Measurements from ENCODE around the gene NUDT5.

NUDT5 gene

DNA sequence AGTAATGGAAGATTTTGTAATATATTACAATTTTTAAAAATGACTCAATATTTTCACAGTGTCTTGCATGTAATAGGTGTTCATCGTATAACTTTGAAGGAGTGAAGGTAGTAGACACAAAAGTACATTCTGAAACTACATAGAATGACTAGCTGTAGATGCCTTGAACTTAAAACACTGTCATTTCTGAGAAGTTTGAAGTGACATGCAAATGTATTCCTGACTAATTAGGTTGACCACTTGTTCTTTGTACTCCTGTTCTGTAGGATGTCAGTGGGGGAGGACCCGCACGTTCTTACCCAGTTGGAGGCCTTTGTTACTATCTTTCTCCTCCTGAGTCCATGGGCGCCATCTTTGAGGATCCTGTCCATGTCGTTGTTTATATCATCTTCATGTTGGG lies 35.0 kb downstream of the NUDT5 start:
- no peak for TF ChIP-seq ARNTL (CRISPR knock-in tag; IDR thresholded peaks at IDR 0.05; ENCODE audit: borderline replicate concordance, low read depth)
- TF ChIP-seq TCF4 (CRISPR knock-in tag; IDR thresholded peaks at IDR 0.05; ENCODE audit: borderline replicate concordance): no peak
- TF ChIP-seq TOX (CRISPR knock-in tag; IDR thresholded peaks at IDR 0.05; ENCODE audit: borderline replicate concordance): no peak
- TF ChIP-seq, protein P1, sequence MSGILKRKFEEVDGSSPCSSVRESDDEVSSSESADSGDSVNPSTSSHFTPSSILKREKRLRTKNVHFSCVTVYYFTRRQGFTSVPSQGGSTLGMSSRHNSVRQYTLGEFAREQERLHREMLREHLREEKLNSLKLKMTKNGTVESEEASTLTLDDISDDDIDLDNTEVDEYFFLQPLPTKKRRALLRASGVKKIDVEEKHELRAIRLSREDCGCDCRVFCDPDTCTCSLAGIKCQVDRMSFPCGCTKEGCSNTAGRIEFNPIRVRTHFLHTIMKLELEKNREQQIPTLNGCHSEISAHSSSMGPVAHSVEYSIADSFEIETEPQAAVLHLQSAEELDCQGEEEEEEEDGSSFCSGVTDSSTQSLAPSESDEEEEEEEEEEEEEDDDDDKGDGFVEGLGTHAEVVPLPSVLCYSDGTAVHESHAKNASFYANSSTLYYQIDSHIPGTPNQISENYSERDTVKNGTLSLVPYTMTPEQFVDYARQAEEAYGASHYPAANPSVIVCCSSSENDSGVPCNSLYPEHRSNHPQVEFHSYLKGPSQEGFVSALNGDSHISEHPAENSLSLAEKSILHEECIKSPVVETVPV (CRISPR knock-in tag; IDR thresholded peaks at IDR 0.05): no peak
- TF ChIP-seq ESRRG (CRISPR knock-in tag; IDR thresholded peaks at IDR 0.05): no peak
- no peak for TF ChIP-seq BACH2 (CRISPR knock-in tag; IDR thresholded peaks at IDR 0.05; ENCODE audit: borderline replicate concordance)
- no peak for TF ChIP-seq PPARA (CRISPR knock-in tag; IDR thresholded peaks at IDR 0.05; ENCODE audit: borderline replicate concordance)
- TF ChIP-seq OSR1 (CRISPR knock-in tag; IDR thresholded peaks at IDR 0.05): no peak
- TF ChIP-seq ZNF70 (CRISPR knock-in tag; IDR thresholded peaks at IDR 0.05): no peak
- TF ChIP-seq SNAI2 (CRISPR knock-in tag; IDR thresholded peaks at IDR 0.05): no peak
- TF ChIP-seq, protein P2, sequence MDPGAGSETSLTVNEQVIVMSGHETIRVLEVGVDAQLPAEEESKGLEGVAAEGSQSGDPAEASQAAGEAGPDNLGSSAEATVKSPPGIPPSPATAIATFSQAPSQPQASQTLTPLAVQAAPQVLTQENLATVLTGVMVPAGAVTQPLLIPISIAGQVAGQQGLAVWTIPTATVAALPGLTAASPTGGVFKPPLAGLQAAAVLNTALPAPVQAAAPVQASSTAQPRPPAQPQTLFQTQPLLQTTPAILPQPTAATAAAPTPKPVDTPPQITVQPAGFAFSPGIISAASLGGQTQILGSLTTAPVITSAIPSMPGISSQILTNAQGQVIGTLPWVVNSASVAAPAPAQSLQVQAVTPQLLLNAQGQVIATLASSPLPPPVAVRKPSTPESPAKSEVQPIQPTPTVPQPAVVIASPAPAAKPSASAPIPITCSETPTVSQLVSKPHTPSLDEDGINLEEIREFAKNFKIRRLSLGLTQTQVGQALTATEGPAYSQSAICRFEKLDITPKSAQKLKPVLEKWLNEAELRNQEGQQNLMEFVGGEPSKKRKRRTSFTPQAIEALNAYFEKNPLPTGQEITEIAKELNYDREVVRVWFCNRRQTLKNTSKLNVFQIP (CRISPR knock-in tag; IDR thresholded peaks at IDR 0.05; ENCODE audit: borderline replicate concordance, low read depth): no peak
- TF ChIP-seq ZC3H10 (CRISPR knock-in tag; IDR thresholded peaks at IDR 0.05): no peak
- TF ChIP-seq ZFP3 (CRISPR knock-in tag; IDR thresholded peaks at IDR 0.05): no peak
- TF ChIP-seq, protein P3, sequence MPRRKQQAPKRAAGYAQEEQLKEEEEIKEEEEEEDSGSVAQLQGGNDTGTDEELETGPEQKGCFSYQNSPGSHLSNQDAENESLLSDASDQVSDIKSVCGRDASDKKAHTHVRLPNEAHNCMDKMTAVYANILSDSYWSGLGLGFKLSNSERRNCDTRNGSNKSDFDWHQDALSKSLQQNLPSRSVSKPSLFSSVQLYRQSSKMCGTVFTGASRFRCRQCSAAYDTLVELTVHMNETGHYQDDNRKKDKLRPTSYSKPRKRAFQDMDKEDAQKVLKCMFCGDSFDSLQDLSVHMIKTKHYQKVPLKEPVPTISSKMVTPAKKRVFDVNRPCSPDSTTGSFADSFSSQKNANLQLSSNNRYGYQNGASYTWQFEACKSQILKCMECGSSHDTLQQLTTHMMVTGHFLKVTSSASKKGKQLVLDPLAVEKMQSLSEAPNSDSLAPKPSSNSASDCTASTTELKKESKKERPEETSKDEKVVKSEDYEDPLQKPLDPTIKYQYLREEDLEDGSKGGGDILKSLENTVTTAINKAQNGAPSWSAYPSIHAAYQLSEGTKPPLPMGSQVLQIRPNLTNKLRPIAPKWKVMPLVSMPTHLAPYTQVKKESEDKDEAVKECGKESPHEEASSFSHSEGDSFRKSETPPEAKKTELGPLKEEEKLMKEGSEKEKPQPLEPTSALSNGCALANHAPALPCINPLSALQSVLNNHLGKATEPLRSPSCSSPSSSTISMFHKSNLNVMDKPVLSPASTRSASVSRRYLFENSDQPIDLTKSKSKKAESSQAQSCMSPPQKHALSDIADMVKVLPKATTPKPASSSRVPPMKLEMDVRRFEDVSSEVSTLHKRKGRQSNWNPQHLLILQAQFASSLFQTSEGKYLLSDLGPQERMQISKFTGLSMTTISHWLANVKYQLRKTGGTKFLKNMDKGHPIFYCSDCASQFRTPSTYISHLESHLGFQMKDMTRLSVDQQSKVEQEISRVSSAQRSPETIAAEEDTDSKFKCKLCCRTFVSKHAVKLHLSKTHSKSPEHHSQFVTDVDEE (CRISPR knock-in tag; IDR thresholded peaks at IDR 0.05): no peak
- TF ChIP-seq, protein P4, sequence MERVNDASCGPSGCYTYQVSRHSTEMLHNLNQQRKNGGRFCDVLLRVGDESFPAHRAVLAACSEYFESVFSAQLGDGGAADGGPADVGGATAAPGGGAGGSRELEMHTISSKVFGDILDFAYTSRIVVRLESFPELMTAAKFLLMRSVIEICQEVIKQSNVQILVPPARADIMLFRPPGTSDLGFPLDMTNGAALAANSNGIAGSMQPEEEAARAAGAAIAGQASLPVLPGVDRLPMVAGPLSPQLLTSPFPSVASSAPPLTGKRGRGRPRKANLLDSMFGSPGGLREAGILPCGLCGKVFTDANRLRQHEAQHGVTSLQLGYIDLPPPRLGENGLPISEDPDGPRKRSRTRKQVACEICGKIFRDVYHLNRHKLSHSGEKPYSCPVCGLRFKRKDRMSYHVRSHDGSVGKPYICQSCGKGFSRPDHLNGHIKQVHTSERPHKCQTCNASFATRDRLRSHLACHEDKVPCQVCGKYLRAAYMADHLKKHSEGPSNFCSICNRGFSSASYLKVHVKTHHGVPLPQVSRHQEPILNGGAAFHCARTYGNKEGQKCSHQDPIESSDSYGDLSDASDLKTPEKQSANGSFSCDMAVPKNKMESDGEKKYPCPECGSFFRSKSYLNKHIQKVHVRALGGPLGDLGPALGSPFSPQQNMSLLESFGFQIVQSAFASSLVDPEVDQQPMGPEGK (CRISPR knock-in tag; IDR thresholded peaks at IDR 0.05; ENCODE audit: borderline replicate concordance): no peak
- no peak for TF ChIP-seq CREB5 (CRISPR knock-in tag; IDR thresholded peaks at IDR 0.05; ENCODE audit: low read depth)
- no peak for TF ChIP-seq GLIS3 (CRISPR knock-in tag; IDR thresholded peaks at IDR 0.05)
- no peak for TF ChIP-seq ZFP30 (CRISPR knock-in tag; IDR thresholded peaks at IDR 0.05)
- no peak for TF ChIP-seq ZNF565 (CRISPR knock-in tag; conservative IDR thresholded peaks at IDR 0.05; ENCODE audit: low read depth)
- ATAC-seq: no peak

GRCh38 chr10:12158111-12158510 lies 37.6 kb downstream of the NUDT5 start:
- ATAC-seq: no peak
- no peak for TF ChIP-seq TOX (CRISPR knock-in tag; IDR thresholded peaks at IDR 0.05; ENCODE audit: borderline replicate concordance)
- no peak for TF ChIP-seq ARNTL (CRISPR knock-in tag; IDR thresholded peaks at IDR 0.05; ENCODE audit: borderline replicate concordance, low read depth)
- TF ChIP-seq CREB5 (CRISPR knock-in tag; IDR thresholded peaks at IDR 0.05; ENCODE audit: low read depth): no peak
- no peak for TF ChIP-seq ZNF70 (CRISPR knock-in tag; IDR thresholded peaks at IDR 0.05)
- TF ChIP-seq, protein P3 (CRISPR knock-in tag; IDR thresholded peaks at IDR 0.05): no peak
- TF ChIP-seq ESRRG (CRISPR knock-in tag; IDR thresholded peaks at IDR 0.05): no peak
- TF ChIP-seq ZC3H10 (CRISPR knock-in tag; IDR thresholded peaks at IDR 0.05): no peak
- TF ChIP-seq OSR1 (CRISPR knock-in tag; IDR thresholded peaks at IDR 0.05): no peak
- no peak for TF ChIP-seq ZNF8 (CRISPR knock-in tag; IDR thresholded peaks at IDR 0.05)
- TF ChIP-seq TCF4 (CRISPR knock-in tag; IDR thresholded peaks at IDR 0.05; ENCODE audit: borderline replicate concordance): no peak
- TF ChIP-seq PPARA (CRISPR knock-in tag; IDR thresholded peaks at IDR 0.05; ENCODE audit: borderline replicate concordance): no peak
- TF ChIP-seq, protein P2 (CRISPR knock-in tag; IDR thresholded peaks at IDR 0.05; ENCODE audit: borderline replicate concordance, low read depth): no peak
- no peak for TF ChIP-seq CSDC2 (CRISPR knock-in tag; IDR thresholded peaks at IDR 0.05)
- TF ChIP-seq ZNF565 (CRISPR knock-in tag; conservative IDR thresholded peaks at IDR 0.05; ENCODE audit: low read depth): no peak
- no peak for TF ChIP-seq RARB (CRISPR knock-in tag; IDR thresholded peaks at IDR 0.05)
